ENCODE measurements around the gene CIBAR2.

- TF ChIP-seq CTCF (IDR thresholded peaks at IDR 0.05; ENCODE audit: poor library complexity) (no peak), EZH2 (IDR thresholded peaks at IDR 0.05; ENCODE audit: borderline replicate concordance) (no peak)
Observed at GRCh38 chr16:85156869-85157268, 44.6 kb upstream of the CIBAR2 start.

Data from hepatocyte (in vitro differentiated cells).